Lower lobe of right lung (tissue), 2 donors: ENCODE results near the gene PKMYT1. TPM values are rescaled to one million over a fixed set of nuclear protein-coding genes. Genes with fewer than 3 reads are reported as not detected.

Source experiments
- ATAC-seq, 2 donors: fragments of 200-7000 bp; cut with Tn5 transposase; one replicate each; pipeline ENCODE4 v1.9.1; 2020 to 2022; ENCODE audit warnings: mild to moderate bottlenecking in 2 of 2, moderate library complexity in 2 of 2
- DNase-seq: peaks from one replicate; pipeline ENCODE4 v3.0.0-alpha.2; 2020
- H3K27ac ChIP-seq: fragments of 200-600 bp; one replicate; pipeline ENCODE4 v1.8.0; 2022
- H3K27me3 ChIP-seq: fragments of 200-600 bp; one replicate; pipeline ENCODE4 v1.8.0; 2022; ENCODE audit warnings: low read depth
- H3K36me3 ChIP-seq: fragments of 200-600 bp; one replicate; pipeline ENCODE4 v1.8.0; 2022; ENCODE audit warnings: mild to moderate bottlenecking
- H3K4me1 ChIP-seq: fragments of 200-600 bp; one replicate; pipeline ENCODE4 v1.8.0; 2022
- H3K4me3 ChIP-seq: fragments of 200-600 bp; one replicate; pipeline ENCODE4 v1.8.0; 2022; ENCODE audit warnings: mild to moderate bottlenecking
- H3K9me3 ChIP-seq: fragments of 200-600 bp; one replicate; pipeline ENCODE4 v1.8.0; 2022
- intact Hi-C: fragments of 100-400 bp; cut with DNase I; formaldehyde crosslinking; loops from one replicate; pipeline ENCODE4 v1.11.0; 2022
- total RNA-seq: library from RNA; stranded (reverse); fragmentation: NEBNext Ultra II Directional; extraction: Animal tissue kit (Norgen Biotek cat#: 25700); gene quantifications from one replicate; pipeline ENCODE4 v1.2.1, GENCODE V29; 2021
- TF ChIP-seq, protein P1 (sequence below): fragments of 200-600 bp; IDR thresholded peaks from one replicate; pipeline ENCODE4 v1.8.0; 2022; ENCODE audit warnings: antibody characterized with exemption, mild to moderate bottlenecking
- donor health status: DM: no; HTN: yes; CAD: no; lungs with severe emphysema.

PKMYT1 gene
- total RNA-seq, 1 donor from 2014 or later = 4.0 TPM

DNA sequence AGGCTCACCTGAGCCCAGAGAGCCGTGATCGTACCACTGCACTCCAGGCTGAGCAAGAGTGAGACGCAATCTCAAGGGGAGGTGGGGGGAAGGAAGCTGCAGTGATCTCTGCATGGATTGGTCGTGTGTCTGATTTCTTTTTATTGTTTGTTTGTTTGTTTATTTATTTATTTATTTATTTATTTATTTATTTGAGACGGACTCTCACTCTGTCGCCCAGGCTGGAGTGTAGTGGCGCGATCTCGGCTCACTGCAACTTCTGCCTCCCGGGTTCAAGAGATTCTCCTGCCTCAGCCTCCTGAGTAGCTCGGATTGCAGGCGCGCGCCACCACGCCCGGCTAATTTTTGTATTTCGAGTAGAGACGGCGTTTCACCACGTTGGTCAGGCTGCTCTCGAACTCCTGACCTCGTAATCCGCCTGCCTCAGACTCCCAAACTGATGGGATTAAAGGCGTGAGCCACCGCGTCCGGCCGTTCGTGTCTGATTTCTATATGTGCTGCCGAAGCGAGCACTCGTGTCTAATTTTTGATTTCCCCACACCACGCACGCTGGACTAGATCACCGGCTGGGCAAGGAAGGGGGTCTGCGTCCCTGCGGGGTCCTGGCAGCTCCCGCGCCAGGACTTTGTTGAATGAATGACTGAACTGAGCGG is 39.5 kb upstream of the PKMYT1 start:
- no peaks in the 10 kb centered on the region for H3K9me3 ChIP-seq
- peak overlapping the region; percentile 77 for H3K4me3 ChIP-seq
- DNase-seq (no peak), ATAC-seq (no peak)
- intact Hi-C loops = no loop called here
- H3K4me1 ChIP-seq = peaks cover 59% of the 10 kb centered on the region
- no peak overlapping the region for H3K27ac ChIP-seq
- TF ChIP-seq, protein P1, sequence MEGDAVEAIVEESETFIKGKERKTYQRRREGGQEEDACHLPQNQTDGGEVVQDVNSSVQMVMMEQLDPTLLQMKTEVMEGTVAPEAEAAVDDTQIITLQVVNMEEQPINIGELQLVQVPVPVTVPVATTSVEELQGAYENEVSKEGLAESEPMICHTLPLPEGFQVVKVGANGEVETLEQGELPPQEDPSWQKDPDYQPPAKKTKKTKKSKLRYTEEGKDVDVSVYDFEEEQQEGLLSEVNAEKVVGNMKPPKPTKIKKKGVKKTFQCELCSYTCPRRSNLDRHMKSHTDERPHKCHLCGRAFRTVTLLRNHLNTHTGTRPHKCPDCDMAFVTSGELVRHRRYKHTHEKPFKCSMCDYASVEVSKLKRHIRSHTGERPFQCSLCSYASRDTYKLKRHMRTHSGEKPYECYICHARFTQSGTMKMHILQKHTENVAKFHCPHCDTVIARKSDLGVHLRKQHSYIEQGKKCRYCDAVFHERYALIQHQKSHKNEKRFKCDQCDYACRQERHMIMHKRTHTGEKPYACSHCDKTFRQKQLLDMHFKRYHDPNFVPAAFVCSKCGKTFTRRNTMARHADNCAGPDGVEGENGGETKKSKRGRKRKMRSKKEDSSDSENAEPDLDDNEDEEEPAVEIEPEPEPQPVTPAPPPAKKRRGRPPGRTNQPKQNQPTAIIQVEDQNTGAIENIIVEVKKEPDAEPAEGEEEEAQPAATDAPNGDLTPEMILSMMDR = no peak
- peaks cover 18% of the 10 kb centered on the region for H3K27me3 ChIP-seq
- H3K36me3 ChIP-seq = no peaks in the 10 kb centered on the region

DNA sequence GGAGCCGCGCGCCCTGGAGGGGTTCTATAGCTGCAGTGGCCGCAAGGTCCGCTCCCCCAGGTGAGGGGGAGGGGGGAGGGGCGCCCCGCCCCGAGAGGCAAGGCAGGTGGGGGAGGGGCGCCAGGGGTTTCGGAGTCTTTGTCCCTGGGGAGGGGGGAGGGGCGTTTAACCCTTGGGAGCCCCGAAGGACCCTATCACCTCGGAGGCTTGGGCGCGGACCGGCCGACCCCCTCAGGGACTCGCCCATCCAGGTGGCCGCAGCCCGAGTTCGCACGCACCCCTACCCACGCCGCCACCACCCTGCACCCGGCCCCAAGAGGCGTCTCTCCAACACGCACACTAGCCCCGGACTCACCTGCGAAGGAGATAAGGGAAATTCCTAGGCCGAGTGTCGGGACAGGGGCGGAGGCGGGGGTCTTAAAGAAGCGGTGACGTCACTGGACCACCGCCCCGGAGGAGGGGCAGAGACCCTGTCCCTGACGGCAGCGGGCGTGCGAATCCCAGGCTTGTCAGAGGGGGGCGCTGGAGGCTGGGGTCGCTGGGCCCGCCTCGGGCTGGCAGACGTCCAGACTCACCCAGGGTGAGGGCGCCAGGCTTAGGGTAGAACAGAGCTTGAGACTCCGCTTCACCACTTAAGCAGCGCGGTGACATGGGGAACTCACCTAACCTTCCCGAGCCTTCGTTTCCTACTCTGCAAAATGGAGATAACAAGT is 37.7 kb upstream of the PKMYT1 start, which contains the start of gene CLDN6:
Gene CLDN6, minus strand, starts transcription at position 390 of the 713 bp plus-strand sequence. CDS start 2,162 bp downstream, outside the sequence.
- H3K36me3 ChIP-seq = no peaks in the 10 kb centered on the region
- no peak within 1 kb of the TSS for H3K27ac ChIP-seq
- DNase-seq = no peak
- H3K27me3 ChIP-seq = peaks cover 32% of the 10 kb centered on the region
- no peaks in the 10 kb centered on the region for H3K9me3 ChIP-seq
- H3K4me3 ChIP-seq = no peak within 1 kb of the TSS
- intact Hi-C loops = no loop called here
- TF ChIP-seq, protein P1 = peak; percentile 13
- peaks cover 47% of the 10 kb centered on the region for H3K4me1 ChIP-seq
- no peak for ATAC-seq

GRCh38 chr16:3017344-3017743 is 37.1 kb upstream of the PKMYT1 start:
- TF ChIP-seq, protein P1 = no peak
- peaks cover 40% of the 10 kb centered on the region for H3K4me1 ChIP-seq
- peaks cover 38% of the 10 kb centered on the region for H3K27me3 ChIP-seq

DNA sequence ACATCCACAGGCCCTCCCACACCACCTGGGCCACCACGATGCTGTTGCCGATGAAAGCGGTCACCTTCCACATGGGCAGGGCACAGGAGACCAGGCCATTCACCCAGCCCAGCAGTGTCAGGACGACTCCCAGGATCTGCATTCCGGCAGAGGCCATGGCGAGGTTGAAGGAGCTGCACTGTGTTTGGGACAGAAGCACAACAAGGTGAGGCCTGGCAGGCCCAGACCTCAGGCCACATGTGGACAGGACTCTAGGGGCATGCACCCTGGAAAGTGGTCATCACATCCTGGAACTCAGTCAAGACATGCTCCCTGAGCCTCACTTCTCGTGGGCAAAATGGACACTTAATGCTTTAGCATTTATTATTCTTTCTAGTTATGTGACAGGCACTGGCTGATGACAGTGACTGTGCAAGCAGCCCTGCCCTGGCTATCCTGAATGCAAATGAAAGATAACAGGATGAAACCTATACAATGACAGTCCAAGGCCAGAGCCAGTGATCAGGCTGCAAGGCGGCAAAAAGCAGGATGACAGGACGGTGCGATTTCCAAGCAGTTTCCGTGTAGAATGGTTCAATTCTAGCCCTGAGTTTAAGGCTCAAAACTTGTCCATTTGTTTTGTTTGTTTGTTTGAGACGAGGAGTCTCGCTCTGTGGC is 35.7 kb upstream of the PKMYT1 start:
- Histone ChIP-seq H3K9me3 (no peaks in the 10 kb centered on the region), H3K4me3 (no peak overlapping the region), H3K36me3 (no peaks in the 10 kb centered on the region), H3K27ac (no peak overlapping the region), H3K4me1 (peaks cover 27% of the 10 kb centered on the region), H3K27me3 (peaks cover 48% of the 10 kb centered on the region)
- DNase-seq (no peak), ATAC-seq (no peak)
- intact Hi-C loops = no loop called here
- TF ChIP-seq, protein P1 = no peak

More at GRCh38 chr16:3017344-3017743, 37.1 kb upstream of the PKMYT1 start:
- intact Hi-C loops = no loop called here
- DNase-seq = no peak
- Histone ChIP-seq H3K36me3 (no peaks in the 10 kb centered on the region), H3K4me3 (no peak overlapping the region), H3K27ac (no peak overlapping the region), H3K9me3 (no peaks in the 10 kb centered on the region)
- ATAC-seq = no peak

GRCh38 chr16:3014971-3015370 is 34.7 kb upstream of the PKMYT1 start:
- ATAC-seq = no peak
- peaks cover 20% of the 10 kb centered on the region for H3K4me1 ChIP-seq
- H3K27ac ChIP-seq = no peak overlapping the region
- intact Hi-C loops = no loop called here
- peaks cover 54% of the 10 kb centered on the region for H3K27me3 ChIP-seq
- no peaks in the 10 kb centered on the region for H3K9me3 ChIP-seq
- no peak for DNase-seq
- TF ChIP-seq, protein P1 = no peak
- no peaks in the 10 kb centered on the region for H3K36me3 ChIP-seq
- no peak overlapping the region for H3K4me3 ChIP-seq
